Pons (tissue), 1 donor: Measurements from ENCODE around the gene CCDC9.
"Not testable (repeated sequence)": the region's sequence is repeated elsewhere in the genome, so short reads cannot be mapped to it uniquely, and the experiment has no call there.

Source experiments
- DNase-seq: peaks from one replicate; pipeline ENCODE4 v3.0.0-alpha.2; 2016; ENCODE audit warnings: low spot score

The CCDC9 gene

GRCh38 chr19:47232422-47233211 is 23.7 kb upstream of the CCDC9 start:
- no peak for DNase-seq

GRCh38 chr19:47236072-47236675 is 20.2 kb upstream of the CCDC9 start:
- no peak for DNase-seq

GRCh38 chr19:47239152-47239551 is 17.2 kb upstream of the CCDC9 start:
- no peak for DNase-seq

- DNase-seq = peak; percentile 52
Measured at GRCh38 chr19:47239610-47240296, 16.6 kb upstream of the CCDC9 start.

- DNase-seq = no peak
Measured at GRCh38 chr19:47240556-47240955, 15.8 kb upstream of the CCDC9 start.

GRCh38 chr19:47240996-47241918 is 15.1 kb upstream of the CCDC9 start:
- no peak for DNase-seq

GRCh38 chr19:47241919-47242577 is 14.3 kb upstream of the CCDC9 start:
- no peak for DNase-seq

GRCh38 chr19:47243364-47243775 is 13.0 kb upstream of the CCDC9 start:
- DNase-seq = no peak

GRCh38 chr19:47243776-47244547 is 12.4 kb upstream of the CCDC9 start:
- DNase-seq = peak; percentile 80

GRCh38 chr19:47247308-47247990 is 8.9 kb upstream of the CCDC9 start:
- DNase-seq = peak; percentile 59

- not testable (repeated sequence) for DNase-seq
Measured at GRCh38 chr19:47253016-47253415, 3.3 kb upstream of the CCDC9 start.

- DNase-seq = no peak
Measured at GRCh38 chr19:47253467-47253881, 2.9 kb upstream of the CCDC9 start.

- DNase-seq = no peak
Measured at GRCh38 chr19:47253970-47254369, 2.4 kb upstream of the CCDC9 start.

- DNase-seq = peak; percentile 97
Measured at GRCh38 chr19:47256693-47257410, 527 bp downstream of the CCDC9 start.

- no peak for DNase-seq
Measured at GRCh38 chr19:47257411-47258169, 1.3 kb downstream of the CCDC9 start.

GRCh38 chr19:47258434-47258833 is 2.1 kb downstream of the CCDC9 start:
- no peak for DNase-seq

GRCh38 chr19:47258895-47259555 is 2.7 kb downstream of the CCDC9 start:
- no peak for DNase-seq

GRCh38 chr19:47260476-47260875 is 4.2 kb downstream of the CCDC9 start:
- DNase-seq = no peak
